Subcutaneous abdominal adipose tissue (tissue), 5 donors: ENCODE data around the gene XPO4.

Experiments used
- H3K27ac ChIP-seq: one replicate; pipeline ENCODE4 v1.7.0; 2013; ENCODE audit warnings: low read depth, mild to moderate bottlenecking, inconsistent platforms, low read length, moderate library complexity
- H3K27me3 ChIP-seq, 5 donors: one replicate each; pipeline ENCODE4 v1.7.0; 2013; ENCODE audit warnings: low read length in 5 of 5, inconsistent platforms in 1 of 5; ENCODE audit not compliant: control insufficient read depth in 5 of 5, insufficient read depth in 4 of 5
- H3K36me3 ChIP-seq, 5 donors: one replicate each; pipeline ENCODE4 v1.7.0; 2013; ENCODE audit warnings: low read length in 5 of 5; ENCODE audit not compliant: control insufficient read depth in 5 of 5, insufficient read depth in 5 of 5
- H3K4me1 ChIP-seq, 5 donors: one replicate each; pipeline ENCODE4 v1.7.0; 2013; ENCODE audit warnings: low read length in 5 of 5, mild to moderate bottlenecking in 3 of 5, moderate library complexity in 1 of 5; ENCODE audit not compliant: control insufficient read depth in 5 of 5, insufficient read depth in 5 of 5
- H3K4me3 ChIP-seq, 5 donors: one replicate each; pipeline ENCODE4 v1.7.0; 2013; ENCODE audit warnings: low read length in 5 of 5, low read depth in 1 of 5
- H3K9ac ChIP-seq, 5 donors: one replicate each; pipeline ENCODE4 v1.7.0; 2013; ENCODE audit warnings: low read length in 5 of 5, mild to moderate bottlenecking in 4 of 5, moderate library complexity in 3 of 5
- H3K9me3 ChIP-seq, 5 donors: one replicate each; pipeline ENCODE4 v1.7.0; 2013; ENCODE audit warnings: low read length in 5 of 5; ENCODE audit not compliant: control insufficient read depth in 5 of 5
- donor health status: healthy.
- donor health status: healthy.
- donor health status: healthy.
- donor health status: healthy.
- donor health status: healthy.

Gene XPO4

DNA sequence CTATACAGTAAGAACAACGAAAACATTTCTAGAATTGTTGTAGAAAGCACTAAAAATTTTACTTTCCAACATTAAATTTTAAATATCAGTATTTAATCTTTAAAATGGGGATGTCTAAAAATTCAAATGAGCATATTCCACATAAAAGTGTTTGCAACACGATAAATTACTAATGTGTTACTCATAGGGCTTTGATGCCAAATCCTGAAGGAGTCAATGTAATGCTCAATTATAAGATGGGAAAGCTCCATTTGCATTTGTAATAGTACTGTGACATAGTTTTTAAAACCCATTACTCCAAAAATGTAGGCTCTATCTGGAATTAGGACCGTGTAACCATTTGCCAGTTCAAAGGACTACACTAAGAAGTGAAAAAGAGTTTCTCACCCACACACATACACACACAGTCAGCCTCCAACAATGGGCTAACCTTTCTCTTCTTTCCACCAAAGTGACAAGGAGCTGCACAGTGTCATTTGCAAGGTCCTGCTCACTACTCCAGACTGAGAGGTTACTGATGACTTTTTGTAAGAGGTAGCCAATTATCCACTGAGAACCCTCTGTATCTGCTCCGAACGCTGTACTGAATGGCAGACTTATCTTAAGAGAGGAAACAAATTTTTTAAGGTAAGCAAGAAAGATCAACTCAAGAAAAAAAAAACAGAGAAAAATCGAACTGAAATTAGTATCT is 102.7 kb downstream of the XPO4 start:
- Histone ChIP-seq H3K9me3 (no peaks in the 10 kb centered on the region), H3K4me1 (peaks cover 0 to 12% (median 7%) of the 10 kb centered on the region in 5 donors), H3K4me3 (no peak overlapping the region), H3K27ac (no peak overlapping the region), H3K27me3 (no peaks in the 10 kb centered on the region), H3K36me3 (peaks cover 19 to 33% (median 25%) of the 10 kb centered on the region in 5 donors), H3K9ac (no peak overlapping the region)

DNA sequence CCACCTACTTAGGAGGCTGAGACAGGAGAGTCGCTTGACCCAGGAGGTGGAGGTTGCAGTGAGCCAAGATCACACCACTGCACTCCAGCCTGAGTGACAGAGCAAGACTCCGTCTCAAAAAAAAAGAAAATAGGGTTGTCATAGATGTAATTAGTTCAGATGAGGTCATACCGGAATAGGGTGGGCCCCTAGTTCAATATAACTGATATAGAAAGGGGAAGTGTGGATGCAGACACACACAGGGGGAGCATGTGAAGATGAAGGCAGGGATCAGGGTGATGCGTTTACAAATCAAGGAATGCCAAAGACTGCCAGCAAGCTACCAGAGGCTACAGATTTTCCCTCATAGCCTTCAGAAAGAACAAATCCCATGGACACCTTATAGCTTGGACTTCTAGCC is 104.5 kb downstream of the XPO4 start:
- Histone ChIP-seq H3K27ac (no peak overlapping the region), H3K36me3 (peaks cover 19 to 40% (median 33%) of the 10 kb centered on the region in 5 donors), H3K4me1 (peaks cover 0 to 12% (median 7%) of the 10 kb centered on the region in 5 donors), H3K4me3 (no peak overlapping the region), H3K9me3 (no peaks in the 10 kb centered on the region), H3K9ac (no peak overlapping the region), H3K27me3 (no peaks in the 10 kb centered on the region)

DNA sequence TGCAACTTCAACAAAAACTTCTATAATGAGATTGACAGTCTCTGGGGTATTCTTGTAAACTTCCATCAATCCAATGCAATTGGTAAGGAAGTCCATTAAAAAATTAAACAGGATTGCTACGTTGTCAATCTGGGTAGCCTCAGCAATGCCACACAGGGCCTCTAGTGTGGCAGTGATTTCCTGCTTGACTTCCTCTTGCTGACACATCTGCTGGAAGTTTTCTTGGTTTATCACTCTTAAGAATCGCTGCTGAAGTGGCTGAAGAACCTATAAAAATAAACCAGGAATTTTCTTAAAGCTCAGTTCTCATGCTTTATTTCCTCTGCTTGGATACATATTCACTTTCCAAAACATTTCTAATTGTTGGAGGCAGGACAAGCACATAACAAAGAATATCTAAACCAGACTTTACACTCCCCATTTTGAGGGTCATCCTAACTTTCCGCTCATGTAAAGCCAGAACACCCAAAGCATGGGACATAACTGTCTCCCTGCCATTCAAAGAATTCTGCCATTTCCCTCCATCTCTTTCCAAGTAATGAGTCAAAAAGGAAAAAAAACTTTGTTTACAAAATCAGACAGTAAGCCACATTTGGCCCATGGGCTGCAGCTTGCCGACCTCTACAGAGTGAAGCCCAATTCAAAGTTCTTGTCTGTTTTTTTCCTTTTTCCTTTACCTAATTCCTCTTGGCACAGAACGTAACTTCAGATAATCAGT is 105.6 kb downstream of the XPO4 start:
- no peaks in the 10 kb centered on the region for H3K27me3 ChIP-seq
- peaks cover 19 to 40% (median 34%) of the 10 kb centered on the region in 5 donors for H3K36me3 ChIP-seq
- H3K4me3 ChIP-seq, result no peak overlapping the region
- H3K4me1 ChIP-seq, result peaks cover 0 to 12% (median 7%) of the 10 kb centered on the region in 5 donors
- H3K9ac ChIP-seq, result no peak overlapping the region
- no peaks in the 10 kb centered on the region for H3K9me3 ChIP-seq
- H3K27ac ChIP-seq, result peak overlapping the region; percentile 64

DNA sequence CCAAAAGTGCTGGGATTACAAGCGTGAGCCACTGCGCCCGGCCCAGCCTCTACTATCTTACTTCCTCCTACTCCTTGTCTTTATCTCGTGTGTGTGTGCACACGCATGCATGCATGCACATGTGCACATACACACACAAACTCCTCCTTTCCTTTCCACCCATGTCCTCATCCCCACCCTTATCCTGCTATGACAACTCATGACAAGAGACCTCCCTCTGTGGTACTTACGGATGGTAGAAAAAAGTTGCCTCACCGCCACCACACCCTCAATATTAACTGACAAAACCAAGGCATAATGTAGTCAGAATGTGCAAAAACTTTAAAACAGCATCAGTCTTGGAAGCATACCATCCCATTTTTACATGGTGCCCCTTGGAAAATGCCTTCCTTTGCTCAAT is 112.9 kb downstream of the XPO4 start:
- Histone ChIP-seq H3K9me3 (no peaks in the 10 kb centered on the region), H3K27me3 (no peaks in the 10 kb centered on the region), H3K36me3 (peaks cover 3 to 38% (median 27%) of the 10 kb centered on the region in 5 donors), H3K9ac (no peak overlapping the region), H3K4me1 (no peaks in the 10 kb centered on the region), H3K27ac (no peak overlapping the region), H3K4me3 (no peak overlapping the region)

DNA sequence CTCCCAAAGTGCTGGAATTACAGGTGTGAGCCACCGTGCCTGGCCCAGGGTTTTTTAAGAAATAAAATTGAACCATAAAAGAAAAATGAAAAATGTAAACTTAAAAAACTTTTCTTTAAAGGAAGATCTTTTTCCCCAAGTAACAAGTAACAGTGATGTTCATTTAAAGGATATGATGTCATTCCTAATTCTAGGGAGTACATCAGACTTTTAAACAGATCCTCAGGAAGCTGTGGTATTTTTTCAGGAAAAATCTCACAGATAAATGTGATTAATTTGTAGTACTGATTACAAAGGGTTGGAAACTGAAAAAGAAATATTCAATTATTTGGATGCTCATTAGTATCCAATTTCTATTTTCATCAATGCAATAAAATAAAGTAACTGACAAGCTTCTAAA is 114.2 kb downstream of the XPO4 start:
- Histone ChIP-seq H3K4me1 (no peaks in the 10 kb centered on the region), H3K4me3 (no peak overlapping the region), H3K27me3 (no peaks in the 10 kb centered on the region), H3K9ac (no peak overlapping the region), H3K36me3 (peaks cover 8 to 42% (median 29%) of the 10 kb centered on the region in 5 donors), H3K9me3 (no peaks in the 10 kb centered on the region), H3K27ac (no peak overlapping the region)

DNA sequence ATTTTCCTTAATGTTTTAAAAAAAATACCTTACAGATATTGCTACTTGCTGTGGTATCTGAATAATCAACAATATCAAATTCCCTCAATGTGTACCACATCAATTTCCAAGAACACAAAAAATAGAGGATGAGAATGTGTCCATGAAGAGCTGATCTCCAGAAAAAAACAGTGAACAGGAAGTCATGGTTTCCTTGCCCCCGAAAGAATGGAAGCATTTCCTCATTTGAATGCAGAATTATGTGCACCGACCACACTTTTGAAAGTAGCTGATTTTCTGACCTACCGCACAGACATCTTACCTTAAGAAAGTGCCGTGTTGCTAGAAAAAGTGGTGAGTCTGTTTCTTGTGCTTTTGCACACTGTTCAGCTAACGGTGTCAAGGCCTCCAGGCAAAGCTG is 115.4 kb downstream of the XPO4 start:
- peaks cover 17 to 51% (median 38%) of the 10 kb centered on the region in 5 donors for H3K36me3 ChIP-seq
- H3K4me3 ChIP-seq, result no peak overlapping the region
- H3K4me1 ChIP-seq, result no peaks in the 10 kb centered on the region
- no peaks in the 10 kb centered on the region for H3K9me3 ChIP-seq
- no peak overlapping the region for H3K27ac ChIP-seq
- H3K9ac ChIP-seq, result no peak overlapping the region
- no peaks in the 10 kb centered on the region for H3K27me3 ChIP-seq

DNA sequence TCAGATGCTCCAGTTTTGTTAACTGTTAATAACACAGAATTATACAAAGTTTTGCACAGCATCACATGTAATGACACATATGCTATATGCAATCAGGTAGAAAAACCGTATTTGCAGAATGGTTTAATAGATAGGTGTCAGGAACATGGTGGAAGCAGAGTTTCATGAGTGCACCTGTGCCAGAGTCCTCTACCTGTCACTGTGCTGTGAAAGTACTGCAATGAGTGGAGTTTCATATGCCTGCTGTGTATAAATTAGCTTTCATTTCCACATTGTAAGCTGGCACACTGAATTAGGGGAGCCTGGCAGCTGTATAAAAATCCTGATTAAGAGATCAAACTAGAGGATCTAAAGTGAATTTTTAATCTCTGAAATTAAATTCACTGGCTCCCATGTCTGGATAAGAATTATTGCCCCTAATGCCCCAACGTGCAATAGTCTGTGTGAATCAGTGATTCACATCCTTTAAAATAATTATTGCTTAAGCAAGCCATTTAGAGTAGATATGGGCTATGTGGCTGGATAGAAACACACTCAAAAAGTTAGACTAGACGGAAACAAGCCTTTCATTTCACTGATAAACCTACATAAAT is 120.3 kb downstream of the XPO4 start:
- H3K4me3 ChIP-seq, result no peak overlapping the region
- H3K4me1 ChIP-seq, result no peaks in the 10 kb centered on the region
- no peaks in the 10 kb centered on the region for H3K9me3 ChIP-seq
- H3K27me3 ChIP-seq, result no peaks in the 10 kb centered on the region
- H3K9ac ChIP-seq, result no peak overlapping the region
- no peak overlapping the region for H3K27ac ChIP-seq
- H3K36me3 ChIP-seq, result peaks cover 19 to 43% (median 38%) of the 10 kb centered on the region in 5 donors

DNA sequence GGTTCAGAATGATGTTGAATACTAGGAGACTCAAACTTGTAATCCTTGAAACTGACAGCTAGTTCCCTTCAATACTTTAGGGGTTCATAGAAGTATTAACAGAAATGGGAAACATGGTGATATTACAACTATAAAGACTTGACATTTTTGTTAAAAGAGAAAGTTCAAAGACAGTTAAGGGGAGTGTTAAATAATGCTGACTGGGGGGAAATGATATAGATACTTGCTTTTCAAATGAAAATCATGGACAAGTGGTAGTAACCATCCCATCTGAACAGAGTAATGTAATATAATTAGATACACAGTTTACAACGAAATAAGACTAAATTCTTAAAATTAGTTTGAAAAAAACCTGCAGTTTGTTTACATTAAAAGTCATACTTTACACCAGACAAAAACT is 122.2 kb downstream of the XPO4 start:
- H3K4me1 ChIP-seq, result no peaks in the 10 kb centered on the region
- H3K9ac ChIP-seq, result no peak overlapping the region
- no peak overlapping the region for H3K27ac ChIP-seq
- H3K4me3 ChIP-seq, result no peak overlapping the region
- H3K36me3 ChIP-seq, result peaks cover 17 to 34% (median 32%) of the 10 kb centered on the region in 5 donors
- H3K27me3 ChIP-seq, result no peaks in the 10 kb centered on the region
- no peaks in the 10 kb centered on the region for H3K9me3 ChIP-seq

DNA sequence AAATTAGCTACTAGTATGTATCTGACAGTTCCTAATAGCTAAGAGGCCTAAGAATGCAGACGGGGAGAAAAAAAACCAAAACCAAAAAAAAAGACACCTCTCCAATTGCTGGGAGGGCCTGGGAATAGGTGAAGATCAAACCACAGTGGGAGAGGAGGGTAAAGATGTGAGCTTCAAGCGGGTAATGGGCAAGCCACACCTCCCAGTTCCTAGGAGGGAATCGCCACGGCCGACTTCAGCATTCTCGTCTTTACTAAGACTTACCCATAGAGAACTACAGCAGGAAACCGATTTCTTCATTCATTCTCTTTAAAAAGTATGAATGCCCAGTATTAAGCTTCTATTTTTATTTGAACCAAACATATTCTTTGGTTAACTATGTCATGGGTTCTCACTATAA is 123.1 kb downstream of the XPO4 start:
- no peaks in the 10 kb centered on the region for H3K4me1 ChIP-seq
- H3K4me3 ChIP-seq, result no peak overlapping the region
- no peaks in the 10 kb centered on the region for H3K27me3 ChIP-seq
- H3K27ac ChIP-seq, result no peak overlapping the region
- peaks cover 17 to 30% (median 26%) of the 10 kb centered on the region in 5 donors for H3K36me3 ChIP-seq
- no peaks in the 10 kb centered on the region for H3K9me3 ChIP-seq
- no peak overlapping the region for H3K9ac ChIP-seq

DNA sequence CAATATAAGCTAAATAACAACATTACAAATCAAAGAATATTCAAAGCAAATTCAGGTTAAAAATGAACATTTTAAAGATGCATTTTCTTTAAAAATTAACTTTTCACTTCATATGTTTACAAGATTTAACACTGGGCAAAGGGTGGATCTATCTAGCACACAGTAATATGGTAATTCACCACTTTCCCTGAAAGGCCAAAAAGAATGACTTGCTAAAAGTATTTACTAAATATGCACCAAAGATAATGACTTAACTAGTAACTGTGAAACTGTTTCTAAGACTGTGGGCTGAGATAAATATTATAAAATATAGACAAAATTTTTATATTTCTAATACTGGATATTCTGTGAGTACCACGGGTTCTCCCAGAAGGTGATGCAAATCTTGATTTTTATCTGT is 124.2 kb downstream of the XPO4 start:
- no peaks in the 10 kb centered on the region for H3K9me3 ChIP-seq
- H3K27me3 ChIP-seq, result no peaks in the 10 kb centered on the region
- H3K9ac ChIP-seq, result no peak overlapping the region
- peaks cover 0 to 7% (median under 1%) of the 10 kb centered on the region in 5 donors for H3K4me1 ChIP-seq
- peaks cover 11 to 19% (median 17%) of the 10 kb centered on the region in 5 donors for H3K36me3 ChIP-seq
- H3K4me3 ChIP-seq, result no peak overlapping the region
- H3K27ac ChIP-seq, result no peak overlapping the region
